IPS DF 4.7 (cell line): Measurements from ENCODE around the gene DPP7.
"Not testable (repeated sequence)": the region's sequence is repeated elsewhere in the genome, so short reads cannot be mapped to it uniquely, and the experiment has no call there.

Source experiments
- DNase-seq: peaks from one replicate; pipeline ENCODE4 v3.0.0-alpha.2; 2013; ENCODE audit warnings: low spot score; ENCODE audit errors: extremely low read depth

Gene DPP7

GRCh38 chr9:137148242-137148641 lies 33.7 kb upstream of the DPP7 start:
- DNase-seq: no peak

- DNase-seq: no peak
Measured at GRCh38 chr9:137147793-137148160, 33.2 kb upstream of the DPP7 start.

- no peak for DNase-seq
Measured at GRCh38 chr9:137147091-137147792, 32.7 kb upstream of the DPP7 start.

DNA sequence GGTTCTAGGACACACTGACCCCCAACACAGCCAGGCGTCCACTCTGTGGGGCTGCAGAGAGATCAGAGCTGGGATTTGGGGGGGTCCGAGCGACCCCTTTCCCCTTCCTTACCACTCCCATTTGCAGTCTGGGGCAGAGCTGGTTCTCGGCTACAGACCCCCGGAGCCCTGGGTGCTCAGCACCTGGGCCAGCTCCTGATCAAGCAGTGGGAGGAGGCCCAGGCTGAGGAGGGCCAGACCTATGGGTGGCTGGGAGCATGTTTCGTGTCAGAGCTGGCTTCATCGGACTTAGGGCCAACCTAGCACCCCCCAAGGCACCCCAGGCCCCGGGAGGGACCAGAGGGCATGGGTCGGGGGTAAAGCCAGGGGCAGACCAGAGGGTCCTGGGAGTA lies 32.0 kb upstream of the DPP7 start:
- no peak for DNase-seq

GRCh38 chr9:137145731-137146526 lies 31.4 kb upstream of the DPP7 start:
- no peak for DNase-seq

- no peak for DNase-seq
Measured at GRCh38 chr9:137143459-137143858, 28.9 kb upstream of the DPP7 start.

GRCh38 chr9:137141976-137142936 lies 27.7 kb upstream of the DPP7 start:
- no peak for DNase-seq

- no peak for DNase-seq
Measured at GRCh38 chr9:137141050-137141810, 26.7 kb upstream of the DPP7 start.

- no peak for DNase-seq
Measured at GRCh38 chr9:137140151-137141012, 25.8 kb upstream of the DPP7 start.

- no peak for DNase-seq
Measured at GRCh38 chr9:137139468-137140150, 25.1 kb upstream of the DPP7 start.

DNA sequence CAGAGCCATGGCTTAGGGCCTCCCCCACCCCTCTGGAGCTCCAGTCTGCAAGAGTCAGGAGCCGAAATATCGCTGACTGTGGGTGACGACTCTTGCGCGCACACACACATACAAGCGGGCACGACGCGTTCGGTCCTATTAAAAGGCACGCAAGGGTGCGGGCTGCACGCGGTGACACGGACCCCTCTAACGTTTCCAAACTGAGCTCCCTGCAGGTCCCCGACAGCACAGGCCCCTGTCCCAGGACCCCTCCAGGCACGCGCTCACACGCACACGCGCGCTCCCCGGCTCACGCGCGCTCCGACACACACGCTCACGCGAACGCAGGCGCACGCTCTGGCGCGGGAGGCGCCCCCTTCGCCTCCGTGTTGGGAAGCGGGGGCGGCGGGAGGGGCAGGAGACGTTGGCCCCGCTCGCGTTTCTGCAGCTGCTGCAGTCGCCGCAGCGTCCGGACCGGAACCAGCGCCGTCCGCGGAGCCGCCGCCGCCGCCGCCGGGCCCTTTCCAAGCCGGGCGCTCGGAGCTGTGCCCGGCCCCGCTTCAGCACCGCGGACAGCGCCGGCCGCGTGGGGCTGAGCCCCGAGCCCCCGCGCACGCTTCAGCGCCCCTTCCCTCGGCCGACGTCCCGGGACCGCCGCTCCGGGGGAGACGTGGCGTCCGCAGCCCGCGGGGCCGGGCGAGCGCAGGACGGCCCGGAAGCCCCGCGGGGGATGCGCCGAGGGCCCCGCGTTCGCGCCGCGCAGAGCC lies 24.4 kb upstream of the DPP7 start, which contains the start of gene GRIN1:
GRIN1 (plus strand) TSS at position 433 of the 746 bp plus-strand sequence. CDS start 333 bp downstream, outside the sequence.
- no peak for DNase-seq

DNA sequence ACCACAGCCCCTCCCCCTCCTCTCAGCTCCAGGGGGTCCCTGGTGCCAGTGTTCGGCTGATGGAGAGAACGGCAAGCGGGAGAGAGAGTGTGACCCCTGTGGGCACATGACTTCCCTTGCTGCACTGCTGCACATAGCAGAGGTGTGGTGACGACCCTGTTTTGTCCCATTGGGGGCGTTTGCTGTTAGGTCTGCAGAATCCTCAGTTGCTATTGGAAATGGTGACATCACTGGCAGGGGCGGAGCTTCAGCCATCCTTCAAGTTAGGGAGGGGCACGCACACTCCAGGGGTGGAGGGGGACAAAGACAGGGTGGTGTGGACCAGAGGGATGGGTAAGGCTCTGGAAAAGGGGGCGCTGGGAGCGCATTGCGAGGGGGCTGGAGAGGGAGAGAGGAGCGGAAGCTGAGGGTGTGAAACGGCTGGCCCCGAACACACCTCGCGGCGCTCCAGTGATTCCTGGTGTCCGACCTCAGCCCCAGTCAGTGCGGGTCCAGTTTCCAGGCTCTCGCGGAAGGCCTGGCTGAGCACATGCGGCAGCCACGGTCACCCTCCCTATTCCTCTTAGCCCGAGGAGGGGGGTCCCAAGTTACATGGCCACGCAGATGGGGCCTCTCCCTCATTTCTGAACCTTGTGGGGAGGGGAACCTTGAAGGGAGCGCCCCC lies 23.7 kb upstream of the DPP7 start:
- DNase-seq: no peak

GRCh38 chr9:137136881-137137607 lies 22.5 kb upstream of the DPP7 start:
- DNase-seq: no peak

GRCh38 chr9:137136261-137136880 lies 21.8 kb upstream of the DPP7 start:
- DNase-seq: no peak

- DNase-seq: not testable (repeated sequence)
Measured at GRCh38 chr9:137135154-137135553, 20.6 kb upstream of the DPP7 start.

- no peak for DNase-seq
Measured at GRCh38 chr9:137134191-137134590, 19.7 kb upstream of the DPP7 start.

DNA sequence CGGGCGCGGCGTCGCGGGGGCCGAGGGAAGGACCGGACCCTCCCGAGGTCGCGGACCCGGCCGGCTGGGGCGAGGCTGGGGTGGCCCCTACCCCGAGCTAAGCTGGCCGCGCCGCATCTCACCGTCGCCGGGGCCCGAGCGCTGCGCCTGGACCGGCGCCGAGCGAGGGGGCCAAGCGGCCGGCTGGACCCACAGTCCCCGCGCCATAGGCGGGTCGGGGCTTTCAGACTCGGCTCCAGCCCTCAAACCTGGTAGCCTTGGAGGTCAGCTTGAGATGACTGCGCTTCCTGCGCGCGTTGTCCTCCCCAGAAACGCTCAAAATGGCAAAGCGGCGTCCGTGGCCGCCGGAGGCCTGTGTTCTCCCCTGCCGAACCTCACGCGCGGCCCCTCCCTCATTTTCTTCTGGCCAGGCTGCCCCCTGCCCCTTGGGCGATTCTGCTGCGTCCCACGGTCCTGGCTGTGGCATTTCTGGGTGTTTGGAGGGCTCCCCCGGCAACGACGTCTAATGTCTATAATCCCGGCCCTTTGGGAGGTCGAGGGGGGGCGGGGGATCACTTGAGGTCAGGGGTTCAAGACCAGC lies 15.7 kb upstream of the DPP7 start:
- no peak for DNase-seq
